ENCODE results near the gene ADAMTS18.

Gene ADAMTS18

DNA sequence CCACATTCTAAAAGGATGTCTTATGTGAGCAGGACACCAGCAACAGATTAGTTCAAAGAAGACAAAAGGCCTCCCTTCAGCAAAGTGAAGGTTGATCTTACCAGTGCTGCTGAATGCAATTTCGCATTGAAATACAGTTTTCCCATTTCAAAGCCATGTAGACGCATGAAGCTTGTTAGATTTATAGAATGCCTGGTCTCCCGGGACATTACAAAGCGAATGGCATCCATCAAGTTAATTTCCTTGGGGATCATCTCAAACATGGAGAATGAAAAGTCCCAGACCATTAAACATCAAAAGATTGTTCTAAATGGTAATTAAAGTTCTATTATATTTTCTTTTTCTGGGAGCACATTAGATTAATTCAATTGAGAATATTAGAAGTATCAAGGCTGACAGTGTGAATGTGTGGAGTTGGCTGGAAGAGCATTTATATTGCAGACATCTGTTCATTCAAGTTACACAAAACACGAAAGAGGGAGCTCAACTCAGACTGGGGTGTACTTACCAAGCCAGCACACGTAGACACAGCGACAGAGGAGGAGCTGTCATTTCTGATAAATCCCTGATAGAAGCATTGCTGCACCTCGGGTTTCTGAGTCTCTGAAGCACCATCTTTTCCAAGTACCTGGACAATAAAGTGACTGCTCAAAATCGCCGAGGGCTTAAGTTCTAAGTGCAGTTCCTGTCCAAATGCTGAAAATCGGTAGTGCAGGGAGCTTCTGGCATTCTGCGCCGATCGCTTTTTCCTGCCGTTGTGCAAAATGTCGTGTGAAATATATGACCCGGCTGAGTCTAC, 3.8 kb downstream of the ADAMTS18 start:
- Histone ChIP-seq H3K9me3 (ENCODE audit: severe bottlenecking) (no peaks in the 10 kb centered on the region), H3K4me1 (ENCODE audit: insufficient read depth, poor library complexity, severe bottlenecking) (no peaks in the 10 kb centered on the region), H3K36me3 (ENCODE audit: low read depth) (no peaks in the 10 kb centered on the region), H3K27ac (ENCODE audit: poor library complexity, severe bottlenecking) (no peak overlapping the region), H3K27me3 (ENCODE audit: insufficient read depth, poor library complexity, severe bottlenecking) (peaks cover 78% of the 10 kb centered on the region), H3K4me3 (ENCODE audit: severe bottlenecking) (no peak overlapping the region)
- TF ChIP-seq, protein P1, sequence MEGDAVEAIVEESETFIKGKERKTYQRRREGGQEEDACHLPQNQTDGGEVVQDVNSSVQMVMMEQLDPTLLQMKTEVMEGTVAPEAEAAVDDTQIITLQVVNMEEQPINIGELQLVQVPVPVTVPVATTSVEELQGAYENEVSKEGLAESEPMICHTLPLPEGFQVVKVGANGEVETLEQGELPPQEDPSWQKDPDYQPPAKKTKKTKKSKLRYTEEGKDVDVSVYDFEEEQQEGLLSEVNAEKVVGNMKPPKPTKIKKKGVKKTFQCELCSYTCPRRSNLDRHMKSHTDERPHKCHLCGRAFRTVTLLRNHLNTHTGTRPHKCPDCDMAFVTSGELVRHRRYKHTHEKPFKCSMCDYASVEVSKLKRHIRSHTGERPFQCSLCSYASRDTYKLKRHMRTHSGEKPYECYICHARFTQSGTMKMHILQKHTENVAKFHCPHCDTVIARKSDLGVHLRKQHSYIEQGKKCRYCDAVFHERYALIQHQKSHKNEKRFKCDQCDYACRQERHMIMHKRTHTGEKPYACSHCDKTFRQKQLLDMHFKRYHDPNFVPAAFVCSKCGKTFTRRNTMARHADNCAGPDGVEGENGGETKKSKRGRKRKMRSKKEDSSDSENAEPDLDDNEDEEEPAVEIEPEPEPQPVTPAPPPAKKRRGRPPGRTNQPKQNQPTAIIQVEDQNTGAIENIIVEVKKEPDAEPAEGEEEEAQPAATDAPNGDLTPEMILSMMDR (IDR thresholded peaks at IDR 0.05; ENCODE audit: poor library complexity, severe bottlenecking), result no peak
- DNase-seq (ENCODE audit: low spot score) (no peak), ATAC-seq (ENCODE audit: low read depth) (no peak)

DNA sequence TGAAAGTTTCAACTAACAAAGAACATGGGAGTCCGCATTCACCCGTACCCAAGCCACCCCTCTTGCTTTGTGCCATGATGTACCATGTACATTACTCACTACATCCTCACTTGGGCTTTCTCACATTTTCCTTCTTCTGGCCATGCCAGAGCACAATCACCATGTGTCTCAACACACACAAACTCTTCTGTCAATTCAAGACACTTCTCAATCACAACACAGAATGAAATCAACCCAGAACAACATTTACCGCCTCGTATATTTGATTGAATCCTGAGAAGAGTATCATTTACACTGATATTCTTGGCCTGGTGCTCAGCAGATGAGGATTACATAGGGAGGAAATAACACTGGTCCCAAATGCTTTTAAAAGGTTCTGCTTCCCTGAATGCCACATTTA, 4.5 kb downstream of the ADAMTS18 start:
- H3K4me3 ChIP-seq (ENCODE audit: severe bottlenecking), result no peak overlapping the region
- no peaks in the 10 kb centered on the region for H3K36me3 ChIP-seq (ENCODE audit: low read depth)
- no peak overlapping the region for H3K27ac ChIP-seq (ENCODE audit: poor library complexity, severe bottlenecking)
- DNase-seq (ENCODE audit: low spot score), result no peak
- TF ChIP-seq, protein P1 (IDR thresholded peaks at IDR 0.05; ENCODE audit: poor library complexity, severe bottlenecking), result no peak
- H3K4me1 ChIP-seq (ENCODE audit: insufficient read depth, poor library complexity, severe bottlenecking), result no peaks in the 10 kb centered on the region
- peaks cover 72% of the 10 kb centered on the region for H3K27me3 ChIP-seq (ENCODE audit: insufficient read depth, poor library complexity, severe bottlenecking)
- no peaks in the 10 kb centered on the region for H3K9me3 ChIP-seq (ENCODE audit: severe bottlenecking)
- ATAC-seq (ENCODE audit: low read depth), result no peak

GRCh38 chr16:77424871-77425604, 9.8 kb downstream of the ADAMTS18 start:
- ATAC-seq (ENCODE audit: low read depth) (no peak), DNase-seq (ENCODE audit: low spot score) (no peak)
- Histone ChIP-seq H3K27ac (ENCODE audit: poor library complexity, severe bottlenecking) (no peak overlapping the region), H3K36me3 (ENCODE audit: low read depth) (no peaks in the 10 kb centered on the region), H3K27me3 (ENCODE audit: insufficient read depth, poor library complexity, severe bottlenecking) (peaks cover 24% of the 10 kb centered on the region), H3K9me3 (ENCODE audit: severe bottlenecking) (no peaks in the 10 kb centered on the region), H3K4me1 (ENCODE audit: insufficient read depth, poor library complexity, severe bottlenecking) (no peaks in the 10 kb centered on the region), H3K4me3 (ENCODE audit: severe bottlenecking) (no peak overlapping the region)
- TF ChIP-seq, protein P1 (IDR thresholded peaks at IDR 0.05; ENCODE audit: poor library complexity, severe bottlenecking), result no peak

GRCh38 chr16:77422196-77422784, 12.5 kb downstream of the ADAMTS18 start:
- no peaks in the 10 kb centered on the region for H3K36me3 ChIP-seq (ENCODE audit: low read depth)
- no peak overlapping the region for H3K4me3 ChIP-seq (ENCODE audit: severe bottlenecking)
- no peak for ATAC-seq (ENCODE audit: low read depth)
- no peak for DNase-seq (ENCODE audit: low spot score)
- no peak overlapping the region for H3K27ac ChIP-seq (ENCODE audit: poor library complexity, severe bottlenecking)
- TF ChIP-seq, protein P1 (IDR thresholded peaks at IDR 0.05; ENCODE audit: poor library complexity, severe bottlenecking), result no peak
- peaks cover 5% of the 10 kb centered on the region for H3K27me3 ChIP-seq (ENCODE audit: insufficient read depth, poor library complexity, severe bottlenecking)
- H3K4me1 ChIP-seq (ENCODE audit: insufficient read depth, poor library complexity, severe bottlenecking), result no peaks in the 10 kb centered on the region
- no peaks in the 10 kb centered on the region for H3K9me3 ChIP-seq (ENCODE audit: severe bottlenecking)
